Measurements from ENCODE around the gene STOM.

DNA sequence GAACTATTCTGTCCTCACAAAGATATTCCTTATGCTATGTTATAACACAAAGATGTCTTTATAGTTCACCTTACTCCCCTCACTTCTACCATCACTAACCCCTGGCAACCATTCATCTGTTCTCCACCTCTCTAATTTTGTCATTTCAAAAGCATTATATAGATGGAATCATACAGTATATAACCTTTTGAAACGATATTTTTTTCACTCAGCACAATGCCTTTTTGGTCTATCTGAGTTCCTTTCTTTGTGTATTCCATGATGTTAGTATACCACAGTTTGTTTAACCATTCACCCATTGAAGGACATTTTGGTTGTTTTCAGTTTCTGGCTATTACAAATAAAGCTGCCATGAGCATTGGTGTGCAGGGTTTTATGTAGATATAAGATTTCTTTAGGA, 35.8 kb upstream of the STOM start:
- TF ChIP-seq EP300 (IDR thresholded peaks at IDR 0.05; ENCODE audit: low read depth) (no peak), POLR2A (IDR thresholded peaks at IDR 0.05) (no peak), POLR2AphosphoS5 (IDR thresholded peaks at IDR 0.05) (no peak)
- TF ChIP-seq, protein P1, sequence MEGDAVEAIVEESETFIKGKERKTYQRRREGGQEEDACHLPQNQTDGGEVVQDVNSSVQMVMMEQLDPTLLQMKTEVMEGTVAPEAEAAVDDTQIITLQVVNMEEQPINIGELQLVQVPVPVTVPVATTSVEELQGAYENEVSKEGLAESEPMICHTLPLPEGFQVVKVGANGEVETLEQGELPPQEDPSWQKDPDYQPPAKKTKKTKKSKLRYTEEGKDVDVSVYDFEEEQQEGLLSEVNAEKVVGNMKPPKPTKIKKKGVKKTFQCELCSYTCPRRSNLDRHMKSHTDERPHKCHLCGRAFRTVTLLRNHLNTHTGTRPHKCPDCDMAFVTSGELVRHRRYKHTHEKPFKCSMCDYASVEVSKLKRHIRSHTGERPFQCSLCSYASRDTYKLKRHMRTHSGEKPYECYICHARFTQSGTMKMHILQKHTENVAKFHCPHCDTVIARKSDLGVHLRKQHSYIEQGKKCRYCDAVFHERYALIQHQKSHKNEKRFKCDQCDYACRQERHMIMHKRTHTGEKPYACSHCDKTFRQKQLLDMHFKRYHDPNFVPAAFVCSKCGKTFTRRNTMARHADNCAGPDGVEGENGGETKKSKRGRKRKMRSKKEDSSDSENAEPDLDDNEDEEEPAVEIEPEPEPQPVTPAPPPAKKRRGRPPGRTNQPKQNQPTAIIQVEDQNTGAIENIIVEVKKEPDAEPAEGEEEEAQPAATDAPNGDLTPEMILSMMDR (IDR thresholded peaks at IDR 0.05) = no peak
